ENCODE measurements around the gene IL1F10.

DNA sequence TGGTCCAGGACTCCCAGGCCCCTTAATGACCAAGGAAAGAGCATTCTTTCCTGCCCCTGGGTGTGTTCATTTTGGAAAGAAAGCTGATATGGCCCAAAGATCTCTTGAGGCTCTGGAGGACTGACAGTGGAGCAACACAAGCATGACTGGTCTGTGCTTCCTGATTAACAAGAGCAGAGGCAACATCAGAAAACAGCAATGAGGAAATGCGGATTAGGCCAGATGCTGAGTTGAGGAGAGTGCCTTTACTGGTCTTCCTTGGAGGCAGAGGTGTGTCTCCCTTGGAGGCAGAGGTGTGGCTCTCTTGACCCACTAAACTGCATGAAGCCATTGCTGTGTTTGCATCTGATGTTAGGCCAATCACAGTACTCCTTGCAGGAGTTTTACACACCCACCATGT is 35.0 kb upstream of the IL1F10 start:
- TF ChIP-seq, protein P1, sequence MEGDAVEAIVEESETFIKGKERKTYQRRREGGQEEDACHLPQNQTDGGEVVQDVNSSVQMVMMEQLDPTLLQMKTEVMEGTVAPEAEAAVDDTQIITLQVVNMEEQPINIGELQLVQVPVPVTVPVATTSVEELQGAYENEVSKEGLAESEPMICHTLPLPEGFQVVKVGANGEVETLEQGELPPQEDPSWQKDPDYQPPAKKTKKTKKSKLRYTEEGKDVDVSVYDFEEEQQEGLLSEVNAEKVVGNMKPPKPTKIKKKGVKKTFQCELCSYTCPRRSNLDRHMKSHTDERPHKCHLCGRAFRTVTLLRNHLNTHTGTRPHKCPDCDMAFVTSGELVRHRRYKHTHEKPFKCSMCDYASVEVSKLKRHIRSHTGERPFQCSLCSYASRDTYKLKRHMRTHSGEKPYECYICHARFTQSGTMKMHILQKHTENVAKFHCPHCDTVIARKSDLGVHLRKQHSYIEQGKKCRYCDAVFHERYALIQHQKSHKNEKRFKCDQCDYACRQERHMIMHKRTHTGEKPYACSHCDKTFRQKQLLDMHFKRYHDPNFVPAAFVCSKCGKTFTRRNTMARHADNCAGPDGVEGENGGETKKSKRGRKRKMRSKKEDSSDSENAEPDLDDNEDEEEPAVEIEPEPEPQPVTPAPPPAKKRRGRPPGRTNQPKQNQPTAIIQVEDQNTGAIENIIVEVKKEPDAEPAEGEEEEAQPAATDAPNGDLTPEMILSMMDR (conservative IDR thresholded peaks at IDR 0.05; ENCODE audit: low read depth, low read length), result no peak
- no peak for TF ChIP-seq EZH2 (IDR thresholded peaks at IDR 0.05; ENCODE audit: borderline replicate concordance, low read depth, low read length, poor library complexity, severe bottlenecking)

All from A673 (cell line).